Measurements from ENCODE around the gene ANKRD34A. TPM values are rescaled to one million over a fixed set of nuclear protein-coding genes. Genes with fewer than 3 reads are reported as not detected.
A peak's percentile ranks its signal among the peaks of the same experiment; 100 is the strongest.

ANKRD34A gene
- total and polyA plus RNA-seq, 2 of the 13 experiments (the other 11 are each of a cell fraction or from before 2014, with no cell fraction given), result 0.05 to 0.07 TPM

GRCh38 chr1:145961425-145962156 lies 2.8 kb downstream of the ANKRD34A start (continued):
- TF ChIP-seq TFE3 (CRISPR knock-in tag; IDR thresholded peaks at IDR 0.05), result no peak
- TF ChIP-seq GATA4 (IDR thresholded peaks at IDR 0.05; ENCODE audit: borderline replicate concordance, low read depth), result no peak
- TF ChIP-seq ZNF552 (CRISPR knock-in tag; IDR thresholded peaks at IDR 0.05; ENCODE audit: borderline replicate concordance), result no peak
- no peak; the same call in 1 of the 2 replicates for TF ChIP-seq ZFP90 (CRISPR knock-in tag; IDR thresholded peaks at IDR 0.05; ENCODE audit: borderline replicate concordance)
- no peak for TF ChIP-seq SP2 (CRISPR knock-in tag; IDR thresholded peaks at IDR 0.05)
- 0 out of 2 replicates have a peak, but pooled peaks have one; percentile 28 for TF ChIP-seq ZNF776 (CRISPR knock-in tag; IDR thresholded peaks at IDR 0.05)
- TF ChIP-seq, protein P1, sequence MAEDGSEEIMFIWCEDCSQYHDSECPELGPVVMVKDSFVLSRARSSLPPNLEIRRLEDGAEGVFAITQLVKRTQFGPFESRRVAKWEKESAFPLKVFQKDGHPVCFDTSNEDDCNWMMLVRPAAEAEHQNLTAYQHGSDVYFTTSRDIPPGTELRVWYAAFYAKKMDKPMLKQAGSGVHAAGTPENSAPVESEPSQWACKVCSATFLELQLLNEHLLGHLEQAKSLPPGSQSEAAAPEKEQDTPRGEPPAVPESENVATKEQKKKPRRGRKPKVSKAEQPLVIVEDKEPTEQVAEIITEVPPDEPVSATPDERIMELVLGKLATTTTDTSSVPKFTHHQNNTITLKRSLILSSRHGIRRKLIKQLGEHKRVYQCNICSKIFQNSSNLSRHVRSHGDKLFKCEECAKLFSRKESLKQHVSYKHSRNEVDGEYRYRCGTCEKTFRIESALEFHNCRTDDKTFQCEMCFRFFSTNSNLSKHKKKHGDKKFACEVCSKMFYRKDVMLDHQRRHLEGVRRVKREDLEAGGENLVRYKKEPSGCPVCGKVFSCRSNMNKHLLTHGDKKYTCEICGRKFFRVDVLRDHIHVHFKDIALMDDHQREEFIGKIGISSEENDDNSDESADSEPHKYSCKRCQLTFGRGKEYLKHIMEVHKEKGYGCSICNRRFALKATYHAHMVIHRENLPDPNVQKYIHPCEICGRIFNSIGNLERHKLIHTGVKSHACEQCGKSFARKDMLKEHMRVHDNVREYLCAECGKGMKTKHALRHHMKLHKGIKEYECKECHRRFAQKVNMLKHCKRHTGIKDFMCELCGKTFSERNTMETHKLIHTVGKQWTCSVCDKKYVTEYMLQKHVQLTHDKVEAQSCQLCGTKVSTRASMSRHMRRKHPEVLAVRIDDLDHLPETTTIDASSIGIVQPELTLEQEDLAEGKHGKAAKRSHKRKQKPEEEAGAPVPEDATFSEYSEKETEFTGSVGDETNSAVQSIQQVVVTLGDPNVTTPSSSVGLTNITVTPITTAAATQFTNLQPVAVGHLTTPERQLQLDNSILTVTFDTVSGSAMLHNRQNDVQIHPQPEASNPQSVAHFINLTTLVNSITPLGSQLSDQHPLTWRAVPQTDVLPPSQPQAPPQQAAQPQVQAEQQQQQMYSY (CRISPR knock-in tag; IDR thresholded peaks at IDR 0.05), result no peak
- TF ChIP-seq FOXP1 (IDR thresholded peaks at IDR 0.05), result no peak
- TF ChIP-seq FOXP1 (CRISPR knock-in tag; IDR thresholded peaks at IDR 0.05), result no peak
- TF ChIP-seq ZFY (CRISPR knock-in tag; IDR thresholded peaks at IDR 0.05), result peak; percentile 32; the same call in 1 of the 2 replicates
- TF ChIP-seq MYC (CRISPR knock-in tag; IDR thresholded peaks at IDR 0.05; ENCODE audit: borderline replicate concordance), result 0 out of 2 replicates have a peak, but pooled peaks have one; percentile 12
- TF ChIP-seq ZNF33B (CRISPR knock-in tag; IDR thresholded peaks at IDR 0.05), result no peak
- no peak for TF ChIP-seq ZMAT3 (CRISPR knock-in tag; conservative IDR thresholded peaks at IDR 0.05)
- TF ChIP-seq, protein P2, sequence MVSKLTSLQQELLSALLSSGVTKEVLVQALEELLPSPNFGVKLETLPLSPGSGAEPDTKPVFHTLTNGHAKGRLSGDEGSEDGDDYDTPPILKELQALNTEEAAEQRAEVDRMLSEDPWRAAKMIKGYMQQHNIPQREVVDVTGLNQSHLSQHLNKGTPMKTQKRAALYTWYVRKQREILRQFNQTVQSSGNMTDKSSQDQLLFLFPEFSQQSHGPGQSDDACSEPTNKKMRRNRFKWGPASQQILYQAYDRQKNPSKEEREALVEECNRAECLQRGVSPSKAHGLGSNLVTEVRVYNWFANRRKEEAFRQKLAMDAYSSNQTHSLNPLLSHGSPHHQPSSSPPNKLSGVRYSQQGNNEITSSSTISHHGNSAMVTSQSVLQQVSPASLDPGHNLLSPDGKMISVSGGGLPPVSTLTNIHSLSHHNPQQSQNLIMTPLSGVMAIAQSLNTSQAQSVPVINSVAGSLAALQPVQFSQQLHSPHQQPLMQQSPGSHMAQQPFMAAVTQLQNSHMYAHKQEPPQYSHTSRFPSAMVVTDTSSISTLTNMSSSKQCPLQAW (CRISPR knock-in tag; IDR thresholded peaks at IDR 0.05), result 0 out of 2 replicates have a peak, but pooled peaks have one; percentile 37
- TF ChIP-seq, protein P3, sequence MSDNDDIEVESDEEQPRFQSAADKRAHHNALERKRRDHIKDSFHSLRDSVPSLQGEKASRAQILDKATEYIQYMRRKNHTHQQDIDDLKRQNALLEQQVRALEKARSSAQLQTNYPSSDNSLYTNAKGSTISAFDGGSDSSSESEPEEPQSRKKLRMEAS (IDR thresholded peaks at IDR 0.05), result no peak; the same call in 1 of the 2 replicates
- TF ChIP-seq ZNF124 (CRISPR knock-in tag; IDR thresholded peaks at IDR 0.05), result no peak
- TF ChIP-seq, protein P4, sequence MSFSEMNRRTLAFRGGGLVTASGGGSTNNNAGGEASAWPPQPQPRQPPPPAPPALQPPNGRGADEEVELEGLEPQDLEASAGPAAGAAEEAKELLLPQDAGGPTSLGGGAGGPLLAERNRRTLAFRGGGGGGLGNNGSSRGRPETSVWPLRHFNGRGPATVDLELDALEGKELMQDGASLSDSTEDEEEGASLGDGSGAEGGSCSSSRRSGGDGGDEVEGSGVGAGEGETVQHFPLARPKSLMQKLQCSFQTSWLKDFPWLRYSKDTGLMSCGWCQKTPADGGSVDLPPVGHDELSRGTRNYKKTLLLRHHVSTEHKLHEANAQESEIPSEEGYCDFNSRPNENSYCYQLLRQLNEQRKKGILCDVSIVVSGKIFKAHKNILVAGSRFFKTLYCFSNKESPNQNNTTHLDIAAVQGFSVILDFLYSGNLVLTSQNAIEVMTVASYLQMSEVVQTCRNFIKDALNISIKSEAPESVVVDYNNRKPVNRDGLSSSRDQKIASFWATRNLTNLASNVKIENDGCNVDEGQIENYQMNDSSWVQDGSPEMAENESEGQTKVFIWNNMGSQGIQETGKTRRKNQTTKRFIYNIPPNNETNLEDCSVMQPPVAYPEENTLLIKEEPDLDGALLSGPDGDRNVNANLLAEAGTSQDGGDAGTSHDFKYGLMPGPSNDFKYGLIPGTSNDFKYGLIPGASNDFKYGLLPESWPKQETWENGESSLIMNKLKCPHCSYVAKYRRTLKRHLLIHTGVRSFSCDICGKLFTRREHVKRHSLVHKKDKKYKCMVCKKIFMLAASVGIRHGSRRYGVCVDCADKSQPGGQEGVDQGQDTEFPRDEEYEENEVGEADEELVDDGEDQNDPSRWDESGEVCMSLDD (CRISPR knock-in tag; IDR thresholded peaks at IDR 0.05; ENCODE audit: borderline replicate concordance), result no peak
- TF ChIP-seq, protein P5, sequence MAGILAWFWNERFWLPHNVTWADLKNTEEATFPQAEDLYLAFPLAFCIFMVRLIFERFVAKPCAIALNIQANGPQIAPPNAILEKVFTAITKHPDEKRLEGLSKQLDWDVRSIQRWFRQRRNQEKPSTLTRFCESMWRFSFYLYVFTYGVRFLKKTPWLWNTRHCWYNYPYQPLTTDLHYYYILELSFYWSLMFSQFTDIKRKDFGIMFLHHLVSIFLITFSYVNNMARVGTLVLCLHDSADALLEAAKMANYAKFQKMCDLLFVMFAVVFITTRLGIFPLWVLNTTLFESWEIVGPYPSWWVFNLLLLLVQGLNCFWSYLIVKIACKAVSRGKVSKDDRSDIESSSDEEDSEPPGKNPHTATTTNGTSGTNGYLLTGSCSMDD (CRISPR knock-in tag; IDR thresholded peaks at IDR 0.05), result no peak
- no peak for TF ChIP-seq KAT7 (CRISPR knock-in tag; IDR thresholded peaks at IDR 0.05; ENCODE audit: borderline replicate concordance)
